OCI-LY3 (cell line): Measurements from ENCODE around the gene CORO2B.

Source experiments
- H2AFZ ChIP-seq: fragments of 200-600, 300-600 bp; shearing (Covaris generic); 2 replicates; pipeline ENCODE4 v1.6.0; 2014; ENCODE audit warnings: antibody characterized with exemption, low read depth, low read length
- H3K27ac ChIP-seq: fragments of 200-600, 300-600 bp; sonication (generic); 2 replicates; pipeline ENCODE4 v1.5.1; 2014; ENCODE audit warnings: mild to moderate bottlenecking, low read length, moderate library complexity, mixed read lengths
- H3K27me3 ChIP-seq: fragments of 200-600, 300-600 bp; sonication (generic); 2 replicates; pipeline ENCODE4 v1.6.1; 2014; ENCODE audit warnings: low read depth, low read length, mixed read lengths
- H3K36me3 ChIP-seq: fragments of 200-600, 300-600 bp; sonication (generic); replicated peaks from 2 replicates; pipeline ENCODE3; 2014; ENCODE audit warnings: low read depth, low read length, mixed read lengths
- H3K4me1 ChIP-seq: fragments of 300-600, 200-600 bp; sonication (generic); 2 replicates; pipeline ENCODE4 v1.6.1; 2014; ENCODE audit warnings: low read length, mixed read lengths
- H3K4me2 ChIP-seq: fragments of 200-600, 300-600 bp; sonication (generic); 2 replicates; pipeline ENCODE4 v1.6.1; 2014; ENCODE audit warnings: low read length, mixed read lengths
- H3K4me3 ChIP-seq: fragments of 300-600, 200-600 bp; sonication (generic); 2 replicates; pipeline ENCODE4 v1.5.1; 2014; ENCODE audit warnings: antibody characterized with exemption, mild to moderate bottlenecking, low read length, moderate library complexity
- H3K79me2 ChIP-seq: fragments of 300-600, 200-600 bp; shearing (Covaris generic); 2 replicates; pipeline ENCODE4 v1.6.1; 2014; ENCODE audit warnings: mild to moderate bottlenecking, low read length, mixed read lengths
- H3K9ac ChIP-seq: fragments of 300-600, 200-600 bp; shearing (Covaris generic); 2 replicates; pipeline ENCODE4 v1.6.0; 2014; ENCODE audit warnings: mild to moderate bottlenecking, low read length, moderate library complexity
- H3K9me3 ChIP-seq: fragments of 200-600, 300-600 bp; shearing (Covaris generic); 2 replicates; pipeline ENCODE4 v1.6.1; 2014; ENCODE audit warnings: low read length, mixed read lengths; ENCODE audit not compliant: insufficient read depth
- H4K20me1 ChIP-seq: fragments of 200-600, 300-600 bp; sonication (generic); 2 replicates; pipeline ENCODE4 v1.6.1; 2016; ENCODE audit warnings: low read length, mixed read lengths; ENCODE audit not compliant: insufficient read depth
- CTCF ChIP-seq: fragments of 200-600, 300-600 bp; sonication (generic); IDR thresholded peaks from 2 replicates; pipeline ENCODE4 v1.5.1; 2014; ENCODE audit warnings: antibody characterized with exemption, low read length, low read depth
- EZH2phosphoT487 ChIP-seq: fragments of 200-600 bp; shearing (Covaris generic); IDR thresholded peaks from 2 replicates; pipeline ENCODE4 v1.6.1; 2018; ENCODE audit warnings: antibody characterized with exemption, mixed run types, low read depth

The CORO2B gene

DNA sequence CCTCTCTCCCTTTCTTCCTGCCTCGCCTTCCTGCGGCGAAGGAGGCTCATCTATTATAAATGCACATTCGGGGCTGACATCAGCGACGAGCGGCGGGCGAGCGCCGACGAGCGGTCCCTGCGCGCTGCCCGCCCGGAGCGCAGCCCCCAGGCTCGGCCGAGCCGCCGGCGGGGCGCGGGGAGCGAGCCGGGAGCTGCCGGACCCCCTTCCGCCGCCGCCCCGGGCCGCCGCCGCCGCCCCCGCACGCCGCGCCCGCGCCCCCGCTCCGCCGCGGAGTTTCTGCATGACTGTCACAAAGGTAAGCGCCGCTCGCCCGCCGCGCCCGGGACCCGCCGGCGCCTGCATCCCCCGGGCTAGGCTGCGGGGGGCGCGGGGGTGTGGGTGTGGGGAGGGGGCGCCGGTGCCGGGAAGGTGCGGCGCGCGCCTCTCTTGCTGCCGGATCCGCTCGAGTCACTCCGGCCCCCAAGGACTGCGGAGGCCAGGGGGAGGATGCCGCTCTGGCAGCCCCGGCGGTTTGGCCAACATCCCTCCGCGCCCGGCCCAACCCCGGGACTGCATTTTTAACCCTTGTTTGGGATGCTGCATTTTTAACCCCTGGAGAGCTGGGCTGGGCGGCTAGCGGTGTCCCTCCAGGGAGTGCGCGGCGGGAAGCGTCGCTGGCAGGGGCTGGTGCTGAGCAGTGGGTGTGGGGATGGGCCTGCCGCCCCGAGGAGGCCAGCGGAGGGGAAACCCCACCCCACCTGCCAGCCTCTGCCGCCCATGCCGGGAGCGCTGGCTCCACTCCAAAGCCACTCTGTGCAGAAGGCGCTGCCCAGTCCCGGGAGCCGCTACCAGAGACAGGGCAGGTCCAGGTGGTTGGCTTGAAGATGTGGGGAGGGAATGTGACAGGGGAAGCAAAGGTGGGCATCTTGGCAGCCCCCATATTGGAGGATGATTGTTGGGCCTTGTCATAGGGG, at the start of gene CORO2B:
Gene CORO2B (plus strand): TSS at position 14 of the 956 bp plus-strand sequence. CDS start 270 bp downstream, at position 284.
- Histone ChIP-seq H3K4me2 (no peak within 1 kb of the TSS), H3K79me2 (no peaks in the 10 kb centered on the region), H3K27me3 (peaks cover 2% of the 10 kb centered on the region; the same call in 1 of the 2 replicates), H3K9me3 (no peaks in the 10 kb centered on the region), H2AFZ (no peak within 1 kb of the TSS), H3K4me3 (no peak within 1 kb of the TSS), H3K36me3 (no peaks in the 10 kb centered on the region), H3K27ac (no peak within 1 kb of the TSS), H4K20me1 (no peaks in the 10 kb centered on the region), H3K9ac (no peak within 1 kb of the TSS), H3K4me1 (no peaks in the 10 kb centered on the region)
- TF ChIP-seq CTCF (no peak), EZH2phosphoT487 (no peak)

GRCh38 chr15:68531387-68532179, 47.2 kb upstream of the CORO2B start:
- no peak overlapping the region for H3K27ac ChIP-seq
- H2AFZ ChIP-seq: no peak overlapping the region
- H3K4me3 ChIP-seq: no peak overlapping the region
- H3K36me3 ChIP-seq: no peaks in the 10 kb centered on the region
- TF ChIP-seq CTCF (no peak), EZH2phosphoT487 (no peak)
- no peak overlapping the region for H3K9ac ChIP-seq
- no peaks in the 10 kb centered on the region for H3K79me2 ChIP-seq
- no peaks in the 10 kb centered on the region for H4K20me1 ChIP-seq
- H3K27me3 ChIP-seq: peaks cover 28% of the 10 kb centered on the region
- H3K4me1 ChIP-seq: peaks cover 17% of the 10 kb centered on the region
- H3K4me2 ChIP-seq: no peak overlapping the region
- peaks cover 8% of the 10 kb centered on the region; the same call in 1 of the 2 replicates for H3K9me3 ChIP-seq

GRCh38 chr15:68536331-68537095, 42.3 kb upstream of the CORO2B start:
- Histone ChIP-seq H4K20me1 (no peaks in the 10 kb centered on the region), H3K27ac (no peak overlapping the region), H3K79me2 (no peaks in the 10 kb centered on the region), H3K4me1 (no peaks in the 10 kb centered on the region), H3K4me2 (no peak overlapping the region), H3K27me3 (peaks cover 17% of the 10 kb centered on the region; the same call in 1 of the 2 replicates), H3K9ac (no peak overlapping the region), H3K9me3 (peaks cover 4% of the 10 kb centered on the region; the same call in 1 of the 2 replicates), H2AFZ (no peak overlapping the region), H3K36me3 (no peaks in the 10 kb centered on the region), H3K4me3 (no peak overlapping the region)
- TF ChIP-seq EZH2phosphoT487 (no peak), CTCF (no peak)
